Osteocyte (in vitro differentiated cells): ENCODE data around the gene CDH12. TPM values are rescaled to one million over a fixed set of nuclear protein-coding genes. Genes with fewer than 3 reads are reported as not detected.

Experiments
- DNase-seq: peaks from one replicate; pipeline ENCODE4 v3.0.0; 2021; ENCODE audit warnings: mixed read lengths; ENCODE audit not compliant: unreplicated experiment; ENCODE audit errors: extremely low spot score
- H3K27ac Mint-ChIP-seq: one replicate; pipeline ENCODE4 v1.8.0; 2021; ENCODE audit warnings: mild to moderate bottlenecking, mixed read lengths; ENCODE audit not compliant: unreplicated experiment
- H3K27me3 Mint-ChIP-seq: one replicate; pipeline ENCODE4 v1.8.0; 2021; ENCODE audit warnings: mixed read lengths; ENCODE audit not compliant: unreplicated experiment
- H3K36me3 Mint-ChIP-seq: one replicate; pipeline ENCODE4 v1.8.0; 2021; ENCODE audit warnings: mixed read lengths; ENCODE audit not compliant: unreplicated experiment
- H3K4me1 Mint-ChIP-seq: one replicate; pipeline ENCODE4 v1.8.0; 2021; ENCODE audit warnings: mixed read lengths; ENCODE audit not compliant: unreplicated experiment
- H3K4me3 Mint-ChIP-seq: one replicate; pipeline ENCODE4 v1.8.0; 2021; ENCODE audit warnings: mild to moderate bottlenecking, moderate library complexity, mixed read lengths; ENCODE audit not compliant: unreplicated experiment
- H3K9me3 Mint-ChIP-seq: one replicate; pipeline ENCODE4 v1.8.0; 2021; ENCODE audit warnings: mixed read lengths; ENCODE audit not compliant: unreplicated experiment
- CTCF ChIP-seq: fragments of 200-600 bp; sonication (generic); IDR thresholded peaks from 2 replicates; pipeline ENCODE4 v1.5.0; 2021; ENCODE audit warnings: antibody characterized with exemption, mild to moderate bottlenecking, moderate library complexity
- total RNA-seq: library from RNA; stranded (reverse); gene quantifications from 2 replicates; pipeline ENCODE4 v1.2.1, GENCODE V29; 2021

Gene CDH12
- total RNA-seq, 1 donor from 2014 or later, result not detected

- H3K4me3 Mint-ChIP-seq, result no peak overlapping the region
- no peaks in the 10 kb centered on the region for H3K36me3 Mint-ChIP-seq
- H3K27ac Mint-ChIP-seq, result no peak overlapping the region
- H3K27me3 Mint-ChIP-seq, result no peaks in the 10 kb centered on the region
- no peaks in the 10 kb centered on the region for H3K4me1 Mint-ChIP-seq
- no peak for DNase-seq
- H3K9me3 Mint-ChIP-seq, result no peaks in the 10 kb centered on the region
- no peak for TF ChIP-seq CTCF
Measured at GRCh38 chr5:22643356-22643755, 209.8 kb downstream of the CDH12 start.

GRCh38 chr5:22631683-22632082 lies 221.5 kb downstream of the CDH12 start:
- TF ChIP-seq CTCF, result no peak
- no peak overlapping the region for H3K4me3 Mint-ChIP-seq
- H3K36me3 Mint-ChIP-seq, result no peaks in the 10 kb centered on the region
- H3K27ac Mint-ChIP-seq, result no peak overlapping the region
- DNase-seq, result no peak
- peaks cover 3% of the 10 kb centered on the region for H3K27me3 Mint-ChIP-seq
- no peaks in the 10 kb centered on the region for H3K4me1 Mint-ChIP-seq
- no peaks in the 10 kb centered on the region for H3K9me3 Mint-ChIP-seq

- Mint-ChIP-seq H3K27ac (no peak overlapping the region), H3K36me3 (no peaks in the 10 kb centered on the region), H3K4me1 (no peaks in the 10 kb centered on the region), H3K4me3 (no peak overlapping the region), H3K27me3 (peaks cover 3% of the 10 kb centered on the region), H3K9me3 (no peaks in the 10 kb centered on the region)
- no peak for TF ChIP-seq CTCF
- DNase-seq, result no peak
Measured at GRCh38 chr5:22627029-22627428, 226.1 kb downstream of the CDH12 start.

DNA sequence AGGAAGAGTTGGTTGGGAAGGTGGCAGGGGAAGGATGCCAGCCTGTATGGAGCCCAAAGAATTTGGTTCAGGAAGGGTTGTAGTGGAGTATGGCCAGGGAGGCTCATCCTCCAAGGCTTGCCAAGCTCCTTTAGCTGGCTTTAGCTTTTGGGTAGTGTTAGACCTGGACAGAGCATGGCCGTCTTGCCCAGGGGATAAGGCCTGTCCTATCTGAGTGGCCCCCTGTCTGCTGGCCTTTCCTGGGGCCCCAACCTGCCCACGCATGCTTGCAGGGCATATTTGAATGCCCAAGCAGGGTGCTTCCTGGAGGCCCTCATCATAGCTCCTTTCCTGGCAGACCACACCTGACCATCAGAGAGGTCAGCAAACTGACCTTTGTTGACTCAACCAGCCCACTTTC lies 227.7 kb downstream of the CDH12 start:
- no peak overlapping the region for H3K4me3 Mint-ChIP-seq

DNA sequence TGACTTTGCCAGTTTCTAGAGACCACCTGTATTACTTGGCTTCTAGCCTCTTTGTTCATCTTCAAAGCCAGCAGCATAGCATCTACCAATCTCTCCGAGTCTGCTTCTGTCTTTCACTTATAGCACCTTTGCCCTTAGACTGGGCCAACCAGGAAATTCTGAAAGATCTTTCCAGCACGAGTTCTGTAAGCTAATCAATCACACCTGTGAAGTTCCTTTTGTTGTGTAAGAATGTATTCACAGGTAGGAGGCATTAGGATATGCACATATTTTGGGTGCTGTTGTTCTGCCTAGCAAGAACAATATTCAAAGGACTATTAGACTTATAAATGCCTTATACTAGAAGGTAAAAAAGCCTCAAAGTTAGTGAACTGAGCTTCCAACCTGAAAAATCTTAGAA lies 232.1 kb downstream of the CDH12 start:
- no peak for TF ChIP-seq CTCF
- no peaks in the 10 kb centered on the region for H3K9me3 Mint-ChIP-seq
- no peaks in the 10 kb centered on the region for H3K4me1 Mint-ChIP-seq
- H3K27ac Mint-ChIP-seq, result no peak overlapping the region
- peaks cover 3% of the 10 kb centered on the region for H3K27me3 Mint-ChIP-seq
- no peaks in the 10 kb centered on the region for H3K36me3 Mint-ChIP-seq
- DNase-seq, result no peak
- H3K4me3 Mint-ChIP-seq, result no peak overlapping the region

More for the DNA sequence above, 227.7 kb downstream of the CDH12 start:
- Mint-ChIP-seq H3K27me3 (peaks cover 3% of the 10 kb centered on the region), H3K27ac (no peak overlapping the region), H3K4me1 (no peaks in the 10 kb centered on the region), H3K9me3 (no peaks in the 10 kb centered on the region), H3K36me3 (no peaks in the 10 kb centered on the region)
- TF ChIP-seq CTCF, result no peak
- DNase-seq, result no peak
